Thyroid gland (tissue), 4 donors: ENCODE results near the gene MYOD1.

Source experiments
- POLR2A ChIP-seq, 2 donors: fragments of 450-650 bp; IDR thresholded peaks; one replicate each; pipeline ENCODE4 v1.6.1; 2017; ENCODE audit warnings: antibody characterized with exemption in 2 of 2, mild to moderate bottlenecking in 2 of 2, moderate library complexity in 1 of 2
- TF ChIP-seq, protein P1 (sequence below), 6 experiments: fragments of 200-600 bp in 3 of 6; fragments of 450-650 bp in 3 of 6; sonication (generic) in 3 of 6; IDR thresholded peaks; one replicate each; pipeline ENCODE4 v1.5.1; 2016 to 2019; ENCODE audit warnings: antibody characterized with exemption in 6 of 6, mild to moderate bottlenecking in 2 of 6, inconsistent platforms in 1 of 6, moderate library complexity in 1 of 6

DNA sequence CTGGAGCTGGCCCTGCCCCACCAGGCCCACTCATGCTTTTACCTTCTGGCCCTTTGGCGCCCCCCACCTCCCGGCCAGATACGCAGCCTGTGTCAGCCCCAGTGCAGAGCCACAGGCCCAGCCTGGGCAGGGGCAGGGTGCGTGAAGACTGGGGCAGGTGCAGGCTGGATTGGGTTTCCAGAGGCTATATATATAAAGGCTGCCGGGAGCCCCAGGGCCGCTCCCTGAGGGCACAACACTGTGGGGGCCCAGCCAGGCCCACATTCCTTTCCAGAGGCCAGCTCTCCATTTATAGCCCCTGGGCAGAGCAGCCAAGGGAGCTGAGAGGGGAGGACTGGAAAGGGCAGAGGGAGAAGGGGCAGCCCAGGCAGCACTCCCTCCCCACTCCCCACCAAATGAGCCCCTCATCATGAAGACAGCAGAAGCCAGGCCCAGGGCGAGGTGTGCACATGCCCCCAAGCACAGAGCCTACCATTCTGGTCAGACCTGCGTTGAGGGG is 5.0 kb upstream of the MYOD1 start:
- TF ChIP-seq, protein P1, sequence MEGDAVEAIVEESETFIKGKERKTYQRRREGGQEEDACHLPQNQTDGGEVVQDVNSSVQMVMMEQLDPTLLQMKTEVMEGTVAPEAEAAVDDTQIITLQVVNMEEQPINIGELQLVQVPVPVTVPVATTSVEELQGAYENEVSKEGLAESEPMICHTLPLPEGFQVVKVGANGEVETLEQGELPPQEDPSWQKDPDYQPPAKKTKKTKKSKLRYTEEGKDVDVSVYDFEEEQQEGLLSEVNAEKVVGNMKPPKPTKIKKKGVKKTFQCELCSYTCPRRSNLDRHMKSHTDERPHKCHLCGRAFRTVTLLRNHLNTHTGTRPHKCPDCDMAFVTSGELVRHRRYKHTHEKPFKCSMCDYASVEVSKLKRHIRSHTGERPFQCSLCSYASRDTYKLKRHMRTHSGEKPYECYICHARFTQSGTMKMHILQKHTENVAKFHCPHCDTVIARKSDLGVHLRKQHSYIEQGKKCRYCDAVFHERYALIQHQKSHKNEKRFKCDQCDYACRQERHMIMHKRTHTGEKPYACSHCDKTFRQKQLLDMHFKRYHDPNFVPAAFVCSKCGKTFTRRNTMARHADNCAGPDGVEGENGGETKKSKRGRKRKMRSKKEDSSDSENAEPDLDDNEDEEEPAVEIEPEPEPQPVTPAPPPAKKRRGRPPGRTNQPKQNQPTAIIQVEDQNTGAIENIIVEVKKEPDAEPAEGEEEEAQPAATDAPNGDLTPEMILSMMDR (IDR thresholded peaks at IDR 0.05), result no peak
- TF ChIP-seq POLR2A (IDR thresholded peaks at IDR 0.05), result no peak
